H1 (cell line): Measurements from ENCODE around the gene BABAM2. TPM values are rescaled to one million over a fixed set of nuclear protein-coding genes. Genes with fewer than 3 reads are reported as not detected.

Source experiments
- CTCF ChIA-PET: fragments of 300-600 bp; sonication (Branson Sonifier 250); formaldehyde crosslinking; loops from one replicate; lab custom pipeline; 2021; ENCODE audit not compliant: partially characterized antibody; lab: Charles Lee
- POLR2A ChIA-PET: fragments of 300-600 bp; sonication (Branson Sonifier 250); formaldehyde crosslinking; loops from one replicate; lab custom pipeline; 2021; ENCODE audit warnings: inconsistent platforms; ENCODE audit not compliant: partially characterized antibody; lab: Charles Lee
- DNase-seq, 2 experiments: peaks; one replicate each; pipeline versions ENCODE4 v3.0.0 to v3.0.0-alpha.2; 2010 to 2022; ENCODE audit warnings: low spot score in 2 of 2, low read depth in 1 of 2, mixed read lengths in 1 of 2
- FAIRE-seq: peaks from 2 replicates; lab custom pipeline; 2011; peaks lifted over from hg19 to GRCh38; lab: Jason Lieb, UNC
- H2AFZ ChIP-seq: 2 replicates; pipeline ENCODE4 v1.8.1; 2012; ENCODE audit warnings: low read length, inconsistent platforms
- H2AK5ac ChIP-seq: 2 replicates; pipeline ENCODE4 v1.6.1; 2013; ENCODE audit warnings: low read depth, low read length
- H2BK120ac ChIP-seq: replicated peaks from 2 replicates; pipeline ENCODE3; 2013; ENCODE audit warnings: low read depth, low read length, inconsistent platforms
- H2BK12ac ChIP-seq: 2 replicates; pipeline ENCODE4 v1.6.1; 2013; ENCODE audit warnings: low read depth, low read length
- H2BK15ac ChIP-seq: 2 replicates; pipeline ENCODE4 v1.6.1; 2013; ENCODE audit warnings: low read length
- H2BK20ac ChIP-seq: 2 replicates; pipeline ENCODE4 v1.6.1; 2013; ENCODE audit warnings: low read length
- H2BK5ac ChIP-seq: 2 replicates; pipeline ENCODE4 v1.6.1; 2013; ENCODE audit warnings: low read depth, low read length
- H3K14ac ChIP-seq: 2 replicates; pipeline ENCODE4 v1.6.1; 2013; ENCODE audit warnings: inconsistent platforms; ENCODE audit not compliant: insufficient read length
- H3K18ac ChIP-seq: 2 replicates; pipeline ENCODE4 v1.6.1; 2013; ENCODE audit warnings: low read length; ENCODE audit errors: extremely low read depth
- H3K23ac ChIP-seq: 2 replicates; pipeline ENCODE4 v1.6.1; 2013; ENCODE audit warnings: inconsistent platforms; ENCODE audit not compliant: insufficient read length
- H3K23me2 ChIP-seq: 2 replicates; pipeline ENCODE4 v1.6.1; 2013; ENCODE audit warnings: low read depth, low read length
- H3K27ac ChIP-seq: 2 replicates; pipeline ENCODE4 v1.6.1; 2011; ENCODE audit warnings: low read depth, low read length, inconsistent platforms
- H3K27me3 ChIP-seq, 4 experiments: replicated peaks in 1 of 4; 1 replicate in 1 of 4; 2 replicates in 3 of 4; pipeline versions ENCODE4 v1.6.1 to v1.8.1; 2011 to 2013; ENCODE audit warnings: low read length in 3 of 4, mild to moderate bottlenecking in 3 of 4, inconsistent platforms in 2 of 4, mixed read lengths in 2 of 4, moderate library complexity in 1 of 4; ENCODE audit not compliant: control insufficient read depth in 3 of 4, insufficient read depth in 3 of 4; ENCODE audit errors: extremely low read depth in 1 of 4
- H3K36me3 ChIP-seq, 4 experiments: 2 replicates each; pipeline versions ENCODE4 v1.6.1 to v1.8.1; 2011 to 2013; ENCODE audit warnings: mild to moderate bottlenecking in 4 of 4, low read length in 3 of 4, moderate library complexity in 2 of 4, control low read depth in 1 of 4, inconsistent platforms in 1 of 4; ENCODE audit not compliant: insufficient read depth in 4 of 4, control insufficient read depth in 2 of 4
- H3K4ac ChIP-seq: replicated peaks from 2 replicates; pipeline ENCODE3; 2013; ENCODE audit warnings: low read length, low read depth, mixed read lengths, inconsistent platforms; ENCODE audit not compliant: insufficient read length
- H3K4me1 ChIP-seq, 4 experiments: replicated peaks in 1 of 4; 1 replicate in 1 of 4; 2 replicates in 3 of 4; pipeline versions ENCODE4 v1.6.1 to v1.8.1; 2011 to 2013; ENCODE audit warnings: low read length in 3 of 4, inconsistent platforms in 2 of 4, mixed read lengths in 1 of 4; ENCODE audit not compliant: insufficient read depth in 4 of 4, control insufficient read depth in 3 of 4
- H3K4me2 ChIP-seq, 2 experiments: 2 replicates each; pipeline versions ENCODE4 v1.6.1 to v1.8.1; 2011 to 2013; ENCODE audit warnings: low read depth in 2 of 2, low read length in 2 of 2, control low read depth in 1 of 2, inconsistent platforms in 1 of 2, mild to moderate bottlenecking in 1 of 2; ENCODE audit not compliant: insufficient read depth in 1 of 2
- H3K4me3 ChIP-seq, 4 experiments: fragments of 200-600, 300-600 bp in 1 of 4; sonication (generic), shearing (Covaris generic), sonication (Bioruptor Twin) in 1 of 4; 2 replicates each; pipeline versions ENCODE4 v1.5.1 to v1.8.1; 2011 to 2016; ENCODE audit warnings: low read length in 4 of 4, low read depth in 3 of 4, control low read depth in 2 of 4, inconsistent platforms in 2 of 4, mild to moderate bottlenecking in 2 of 4, mixed read lengths in 1 of 4, moderate library complexity in 1 of 4; ENCODE audit not compliant: insufficient read depth in 2 of 4; ENCODE audit errors: extremely low read depth in 1 of 4
- H3K56ac ChIP-seq: replicated peaks from 2 replicates; pipeline ENCODE3; 2013; ENCODE audit warnings: low read depth, mild to moderate bottlenecking, mixed read lengths, low read length, inconsistent platforms; ENCODE audit not compliant: insufficient read length
- H3K79me1 ChIP-seq: 2 replicates; pipeline ENCODE4 v1.6.1; 2013; ENCODE audit warnings: low read depth, low read length, control low read depth
- H3K79me2 ChIP-seq, 2 experiments: 2 replicates each; pipeline versions ENCODE4 v1.6.1 to v1.8.1; 2012 to 2013; ENCODE audit warnings: low read length in 2 of 2, mild to moderate bottlenecking in 2 of 2, inconsistent platforms in 1 of 2; ENCODE audit not compliant: insufficient read depth in 2 of 2, control insufficient read depth in 1 of 2
- H3K9ac ChIP-seq, 4 experiments: replicated peaks in 1 of 4; 1 replicate in 1 of 4; 2 replicates in 3 of 4; pipeline versions ENCODE4 v1.6.1 to v1.8.1; 2011 to 2013; ENCODE audit warnings: low read depth in 3 of 4, low read length in 3 of 4, control low read depth in 2 of 4, mild to moderate bottlenecking in 2 of 4, moderate library complexity in 2 of 4, inconsistent platforms in 1 of 4; ENCODE audit errors: extremely low read depth in 1 of 4
- H3K9me3 ChIP-seq, 2 experiments: 2 replicates each; pipeline versions ENCODE4 v1.6.1 to v1.8.1; 2012 to 2013; ENCODE audit warnings: mild to moderate bottlenecking in 2 of 2, moderate library complexity in 2 of 2, control low read depth in 1 of 2, inconsistent platforms in 1 of 2, low read depth in 1 of 2, low read length in 1 of 2, mixed read lengths in 1 of 2; ENCODE audit not compliant: insufficient read depth in 2 of 2
- H4K20me1 ChIP-seq, 2 experiments: replicated peaks in 1 of 2; 2 replicates each; pipeline versions ENCODE3 to v1.8.1; 2011 to 2013; ENCODE audit warnings: inconsistent platforms in 2 of 2, low read length in 2 of 2, mild to moderate bottlenecking in 1 of 2; ENCODE audit not compliant: insufficient read depth in 2 of 2, control insufficient read depth in 1 of 2
- H4K5ac ChIP-seq: 2 replicates; pipeline ENCODE4 v1.6.1; 2013; ENCODE audit warnings: low read length, low read depth, mixed read lengths, inconsistent platforms; ENCODE audit not compliant: insufficient read length
- H4K8ac ChIP-seq: 2 replicates; pipeline ENCODE4 v1.8.0; 2013; ENCODE audit warnings: mild to moderate bottlenecking, moderate library complexity, low read length, inconsistent platforms; ENCODE audit not compliant: insufficient read depth; ENCODE audit errors: extremely low read depth
- H4K91ac ChIP-seq: replicated peaks from 2 replicates; pipeline ENCODE3; 2013; ENCODE audit warnings: low read length, mixed read lengths, inconsistent platforms; ENCODE audit not compliant: insufficient read length
- CBX8 ChIP-seq: fragments of 300-800, 300-1000 bp; sonication (generic); IDR thresholded peaks from 2 replicates; pipeline ENCODE4 v1.7.1; 2016; ENCODE audit warnings: low read depth, low read length, borderline replicate concordance
- FOSL1 ChIP-seq: IDR thresholded peaks from 2 replicates; pipeline ENCODE4 v1.6.1; 2011; ENCODE audit warnings: mild to moderate bottlenecking, low read depth, low read length, moderate library complexity; ENCODE audit not compliant: insufficient read depth
- GTF2F1 ChIP-seq: IDR thresholded peaks from 2 replicates; pipeline ENCODE4 v1.6.1; 2012; ENCODE audit warnings: low read depth, low read length, improper control_type of control experiment, borderline replicate concordance
- JUND ChIP-seq: IDR thresholded peaks from 2 replicates; pipeline ENCODE4 v1.6.1; 2011; ENCODE audit warnings: mild to moderate bottlenecking, improper control_type of control experiment, low read length
- RNF2 ChIP-seq: fragments of 200-900, 300-1000 bp; sonication (generic); IDR thresholded peaks from 2 replicates; pipeline ENCODE4 v1.7.1; 2016; ENCODE audit warnings: borderline replicate concordance, low read depth, mild to moderate bottlenecking, antibody characterized with exemption, low read length; ENCODE audit not compliant: poor library complexity, severe bottlenecking; ENCODE audit errors: missing control alignments
- SAP30 ChIP-seq: fragments of 300-600 bp; sonication (generic); IDR thresholded peaks from 2 replicates; pipeline ENCODE4 v1.7.1; 2012; ENCODE audit warnings: low read length, moderate library complexity, mild to moderate bottlenecking, inconsistent platforms; ENCODE audit not compliant: insufficient read depth, insufficient replicate concordance
- SIX5 ChIP-seq: IDR thresholded peaks from 2 replicates; pipeline ENCODE4 v1.6.1; 2011; ENCODE audit warnings: mild to moderate bottlenecking, low read depth, low read length
- SUZ12 ChIP-seq: fragments of 200-600 bp; sonication (generic); IDR thresholded peaks from 2 replicates; pipeline ENCODE4 v1.6.1; 2012; ENCODE audit warnings: mild to moderate bottlenecking, inconsistent platforms, low read length, moderate library complexity, mixed read lengths
- TAF7 ChIP-seq: optimal IDR thresholded peaks from 2 replicates; pipeline ENCODE3; 2011; ENCODE audit warnings: low read depth, mild to moderate bottlenecking, inconsistent platforms, low read length, moderate library complexity, borderline replicate concordance
- TCF12 ChIP-seq: IDR thresholded peaks from 2 replicates; pipeline ENCODE4 v1.6.1; 2011; ENCODE audit warnings: low read depth, mild to moderate bottlenecking, low read length
- WGBS, 2 experiments: shearing (Covaris generic) in 1 of 2; methylation state at CpG; one replicate each; pipeline versions ENCODE4 v1.1.6 to v1.1.7; 2013 to 2015; ENCODE audit warnings: low lambda C conversion rate in 2 of 2, mixed read lengths in 2 of 2, inconsistent platforms in 1 of 2, low coverage in 1 of 2, missing lambda C conversion rate in 1 of 2; ENCODE audit not compliant: insufficient replicate concordance in 2 of 2, insufficient coverage in 1 of 2, insufficient read length in 1 of 2; ENCODE audit errors: extremely low coverage in 1 of 2, missing lambda C conversion rate in 1 of 2; 5-methylcytosine and 5-hydroxymethylcytosine counted together
- polyA plus RNA-seq, 7 experiments: library from polyadenylated mRNA; depleted of rRNA in 3 of 7; stranded (reverse) in 5 of 7; unstranded in 2 of 7; fragments of >200 nt in 5 of 7; fragments of 200-250 nt in 2 of 7; gene quantifications; 1 replicate in 5 of 7; 2 replicates in 1 of 7; 4 replicates in 1 of 7; pipeline versions ENCODE4 v1.2.1 to v1.2.3, GENCODE V29; 2011 to 2013; ENCODE audit warnings: missing spikeins in 2 of 7, mixed read lengths in 2 of 7
- total RNA-seq: library from RNA; stranded (reverse); fragmentation: NEBNext Ultra II Directional; extraction: Animal tissue kit (Norgen Biotek cat#: 25700); gene quantifications from 2 replicates; pipeline ENCODE4 v1.2.1, GENCODE V29; 2021
- TF ChIP-seq, protein P1 (sequence below), 3 experiments: IDR thresholded peaks; 1 replicate in 2 of 3; 2 replicates in 1 of 3; pipeline versions ENCODE4 v1.5.1 to v1.6.1; 2011; ENCODE audit warnings: low read length in 3 of 3, mild to moderate bottlenecking in 3 of 3, inconsistent platforms in 2 of 3, low read depth in 1 of 3, moderate library complexity in 1 of 3; ENCODE audit not compliant: insufficient read depth in 1 of 3; ENCODE audit errors: control extremely low read depth in 1 of 3

Gene BABAM2
- total and polyA plus RNA-seq, 2 of the 8 experiments (the other 6 are each of a cell fraction or from before 2014, with no cell fraction given), result 15.8 to 20.9 TPM

DNA sequence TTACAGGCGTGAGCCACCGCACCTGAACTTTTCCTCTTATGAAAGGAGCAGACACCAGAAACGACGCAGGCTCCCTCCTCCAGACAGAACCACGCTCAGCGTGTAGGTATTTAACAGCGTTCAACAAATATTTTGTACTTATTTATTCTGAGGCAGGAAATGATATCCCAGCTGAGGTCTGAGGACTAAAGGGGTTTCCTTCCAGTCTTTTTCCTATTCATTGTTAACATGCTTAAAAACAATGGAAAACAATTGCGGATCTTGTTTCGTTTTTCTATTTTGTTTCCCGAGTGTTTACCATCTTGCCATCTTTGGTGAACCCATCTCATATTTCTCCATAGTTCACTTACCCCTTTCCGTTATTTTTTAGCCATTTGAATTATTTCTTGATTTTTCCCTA lies 458.4 kb downstream of the BABAM2 start:
- Histone ChIP-seq H2AK5ac (no peak overlapping the region), H4K5ac (no peak overlapping the region), H3K4me1 (peaks cover 0 to 6% (median 2%) of the 10 kb centered on the region in 4 experiments; a peak in 5 of 7 replicates), H3K79me1 (no peaks in the 10 kb centered on the region), H3K18ac (no peak overlapping the region), H3K27ac (no peak overlapping the region), H4K8ac (no peak overlapping the region), H2BK20ac (no peak overlapping the region), H2BK15ac (no peak overlapping the region), H3K23me2 (no peaks in the 10 kb centered on the region), H3K9me3 (no peaks in the 10 kb centered on the region), H4K91ac (no peak overlapping the region), H3K56ac (no peak overlapping the region), H3K4ac (no peak overlapping the region), H2BK120ac (no peak overlapping the region), H3K4me3 (no peak overlapping the region), H4K20me1 (no peaks in the 10 kb centered on the region), H2BK5ac (no peak overlapping the region), H3K9ac (no peak overlapping the region), H3K4me2 (no peak overlapping the region), H2BK12ac (no peak overlapping the region), H3K36me3 (no peaks in the 10 kb centered on the region), H3K23ac (no peak overlapping the region), H3K14ac (no peak overlapping the region), H3K79me2 (no peaks in the 10 kb centered on the region), H2AFZ (no peak overlapping the region), H3K27me3 (no peaks in the 10 kb centered on the region)
- DNase-seq, result no peak
- POLR2A ChIA-PET, result no interaction called here
- no peak for FAIRE-seq
- CTCF ChIA-PET, result interaction anchor here (2.8 kb wide), 1 partner anchor 9 kb away, joined by 14 read pairs; no protein-coding TSS in a partner anchor
- WGBS, 2 experiments, result 95% methylated on average over 11 of the region's 11 CpGs; no CpG with 5 or more reads in 1 of the 2 experiments
- TF ChIP-seq TCF12 (no peak), CBX8 (no peak), SIX5 (no peak), GTF2F1 (no peak), FOSL1 (no peak), RNF2 (no peak), TAF7 (no peak), SUZ12 (no peak), JUND (no peak), SAP30 (no peak)
- TF ChIP-seq, protein P1, sequence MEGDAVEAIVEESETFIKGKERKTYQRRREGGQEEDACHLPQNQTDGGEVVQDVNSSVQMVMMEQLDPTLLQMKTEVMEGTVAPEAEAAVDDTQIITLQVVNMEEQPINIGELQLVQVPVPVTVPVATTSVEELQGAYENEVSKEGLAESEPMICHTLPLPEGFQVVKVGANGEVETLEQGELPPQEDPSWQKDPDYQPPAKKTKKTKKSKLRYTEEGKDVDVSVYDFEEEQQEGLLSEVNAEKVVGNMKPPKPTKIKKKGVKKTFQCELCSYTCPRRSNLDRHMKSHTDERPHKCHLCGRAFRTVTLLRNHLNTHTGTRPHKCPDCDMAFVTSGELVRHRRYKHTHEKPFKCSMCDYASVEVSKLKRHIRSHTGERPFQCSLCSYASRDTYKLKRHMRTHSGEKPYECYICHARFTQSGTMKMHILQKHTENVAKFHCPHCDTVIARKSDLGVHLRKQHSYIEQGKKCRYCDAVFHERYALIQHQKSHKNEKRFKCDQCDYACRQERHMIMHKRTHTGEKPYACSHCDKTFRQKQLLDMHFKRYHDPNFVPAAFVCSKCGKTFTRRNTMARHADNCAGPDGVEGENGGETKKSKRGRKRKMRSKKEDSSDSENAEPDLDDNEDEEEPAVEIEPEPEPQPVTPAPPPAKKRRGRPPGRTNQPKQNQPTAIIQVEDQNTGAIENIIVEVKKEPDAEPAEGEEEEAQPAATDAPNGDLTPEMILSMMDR (IDR thresholded peaks at IDR 0.05; ENCODE audit: control extremely low read depth in 1 of 3, insufficient read depth in 1 of 3, low read depth in 1 of 3, low read length in 3 of 3), result no peak
